A673 (cell line): ENCODE results near the gene RPL10A.

Experiments
- EZH2 ChIP-seq: fragments of 200-600 bp; sonication (generic); IDR thresholded peaks from 2 replicates; pipeline ENCODE4 v1.6.1; 2017; ENCODE audit warnings: borderline replicate concordance, low read depth, mild to moderate bottlenecking, mixed read lengths, antibody characterized with exemption, low read length; ENCODE audit not compliant: poor library complexity, severe bottlenecking
- TF ChIP-seq, protein P1 (sequence below): fragments of 300-800, 200-600 bp; sonication (generic); conservative IDR thresholded peaks from 2 replicates; pipeline ENCODE4 v1.5.1; 2017; ENCODE audit warnings: low read depth, mild to moderate bottlenecking, antibody characterized with exemption, low read length, moderate library complexity, mixed read lengths

DNA sequence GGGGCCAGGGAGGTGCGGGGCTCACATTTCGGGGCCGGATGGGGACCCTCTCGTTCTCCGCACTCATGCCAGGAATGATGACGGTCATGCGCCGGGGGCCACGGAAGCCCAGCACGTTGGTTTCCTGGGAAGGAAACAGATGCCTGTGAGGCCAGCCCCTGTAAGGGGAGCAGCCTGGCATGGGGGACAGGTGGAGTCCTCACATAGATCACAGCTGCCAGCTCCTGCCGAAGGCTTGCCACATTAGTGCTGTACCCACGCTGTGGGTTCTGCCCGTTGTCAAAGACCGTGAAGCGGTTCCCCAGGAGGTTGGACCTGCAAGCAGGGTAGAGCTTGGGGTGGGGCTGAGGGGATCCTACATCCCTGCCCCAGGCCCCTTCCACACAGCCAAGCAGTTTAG lies 35.3 kb downstream of the RPL10A start:
- TF ChIP-seq, protein P1, sequence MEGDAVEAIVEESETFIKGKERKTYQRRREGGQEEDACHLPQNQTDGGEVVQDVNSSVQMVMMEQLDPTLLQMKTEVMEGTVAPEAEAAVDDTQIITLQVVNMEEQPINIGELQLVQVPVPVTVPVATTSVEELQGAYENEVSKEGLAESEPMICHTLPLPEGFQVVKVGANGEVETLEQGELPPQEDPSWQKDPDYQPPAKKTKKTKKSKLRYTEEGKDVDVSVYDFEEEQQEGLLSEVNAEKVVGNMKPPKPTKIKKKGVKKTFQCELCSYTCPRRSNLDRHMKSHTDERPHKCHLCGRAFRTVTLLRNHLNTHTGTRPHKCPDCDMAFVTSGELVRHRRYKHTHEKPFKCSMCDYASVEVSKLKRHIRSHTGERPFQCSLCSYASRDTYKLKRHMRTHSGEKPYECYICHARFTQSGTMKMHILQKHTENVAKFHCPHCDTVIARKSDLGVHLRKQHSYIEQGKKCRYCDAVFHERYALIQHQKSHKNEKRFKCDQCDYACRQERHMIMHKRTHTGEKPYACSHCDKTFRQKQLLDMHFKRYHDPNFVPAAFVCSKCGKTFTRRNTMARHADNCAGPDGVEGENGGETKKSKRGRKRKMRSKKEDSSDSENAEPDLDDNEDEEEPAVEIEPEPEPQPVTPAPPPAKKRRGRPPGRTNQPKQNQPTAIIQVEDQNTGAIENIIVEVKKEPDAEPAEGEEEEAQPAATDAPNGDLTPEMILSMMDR = no peak
- TF ChIP-seq EZH2 = no peak
